Activated CD8-positive, alpha-beta memory T cell treated with anti-CD3 and anti-CD28 coated beads for 48 hours (primary cell): ENCODE results near the gene ATXN1.
"Not testable (repeated sequence)": the region's sequence is repeated elsewhere in the genome, so short reads cannot be mapped to it uniquely, and the experiment has no call there.

Source experiments
- DNase-seq, 3 experiments: peaks; one replicate each; pipeline ENCODE4 v3.0.0-alpha.2; 2020; ENCODE audit warnings: low read depth in 2 of 3, low spot score in 2 of 3

ATXN1 gene

DNA sequence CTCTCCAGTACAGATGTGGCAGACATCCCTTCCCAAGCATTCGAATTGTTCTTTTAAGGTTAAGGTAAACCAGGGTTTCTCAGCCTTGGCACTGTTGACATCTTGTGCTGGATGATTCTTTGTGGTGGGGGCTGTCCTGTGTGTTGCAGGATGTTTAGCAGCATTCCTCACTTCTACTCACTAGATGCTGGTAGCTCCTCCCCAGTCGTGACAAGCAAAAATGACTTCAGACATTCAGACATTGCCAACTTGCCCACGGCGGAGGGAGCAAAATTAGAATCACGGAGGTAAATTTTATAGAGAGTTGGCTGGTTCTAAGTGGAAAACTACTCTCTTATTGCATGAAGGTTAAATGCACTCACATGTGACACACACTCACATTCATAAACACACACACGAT lies 334.1 kb downstream of the ATXN1 start:
- DNase-seq, result no peak

DNA sequence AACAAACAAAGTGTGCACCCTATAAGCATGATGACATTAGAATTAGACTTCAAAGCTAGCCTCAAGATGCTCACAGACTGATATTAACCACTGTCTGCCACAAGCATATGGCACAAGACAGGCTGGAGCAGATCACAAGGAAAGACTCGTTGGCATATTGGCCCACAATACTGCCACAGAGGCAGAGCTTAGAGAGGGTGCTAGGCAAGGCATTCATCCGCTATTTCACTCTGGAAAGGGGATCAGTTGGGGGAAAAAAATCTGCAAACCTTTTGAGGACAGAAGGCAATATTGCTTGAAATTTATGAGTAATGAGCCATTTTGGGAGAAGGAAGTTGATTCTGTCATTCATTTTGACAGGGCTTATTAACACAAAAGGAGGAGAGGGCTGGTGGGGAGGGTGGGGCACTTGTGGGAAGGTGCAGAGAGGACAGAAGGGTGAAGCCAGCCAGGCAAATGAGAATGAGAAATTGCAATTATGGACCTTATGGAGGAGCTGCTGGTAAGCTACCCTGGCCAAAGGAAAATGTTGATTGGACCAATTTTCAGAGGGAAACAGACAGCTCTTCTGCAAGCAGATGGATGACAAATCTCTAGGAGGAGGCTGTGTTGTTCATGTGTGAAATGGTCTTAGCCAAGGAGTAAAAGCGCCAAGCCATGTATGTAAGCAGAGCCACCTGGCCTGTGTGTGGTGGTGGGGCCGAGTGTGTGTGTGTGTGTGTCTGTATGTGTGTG lies 335.2 kb downstream of the ATXN1 start:
- no peak for DNase-seq

DNA sequence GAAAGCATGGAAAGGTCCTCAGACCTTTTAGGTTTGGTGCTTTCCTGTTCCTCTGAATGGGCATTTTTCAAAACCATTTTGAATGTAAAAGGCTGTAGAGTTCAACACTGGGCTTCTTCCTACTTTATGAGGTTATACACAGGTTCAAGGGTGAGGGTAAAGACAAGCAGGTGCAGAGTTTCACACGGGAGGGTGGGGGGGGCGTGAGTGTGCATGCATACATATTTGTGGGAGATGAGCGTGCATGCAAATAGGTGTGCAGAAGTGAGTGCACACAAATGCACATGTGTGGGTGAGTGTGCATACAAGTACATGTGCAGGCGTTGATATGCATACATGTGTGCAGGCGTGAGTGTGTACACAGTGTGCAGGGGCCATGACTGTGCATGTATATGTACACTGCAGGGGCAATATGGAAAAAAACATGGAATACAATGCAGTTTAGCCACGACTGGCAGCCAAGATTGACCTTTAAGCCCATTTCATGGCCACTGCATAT lies 339.7 kb downstream of the ATXN1 start:
- no peak for DNase-seq

DNA sequence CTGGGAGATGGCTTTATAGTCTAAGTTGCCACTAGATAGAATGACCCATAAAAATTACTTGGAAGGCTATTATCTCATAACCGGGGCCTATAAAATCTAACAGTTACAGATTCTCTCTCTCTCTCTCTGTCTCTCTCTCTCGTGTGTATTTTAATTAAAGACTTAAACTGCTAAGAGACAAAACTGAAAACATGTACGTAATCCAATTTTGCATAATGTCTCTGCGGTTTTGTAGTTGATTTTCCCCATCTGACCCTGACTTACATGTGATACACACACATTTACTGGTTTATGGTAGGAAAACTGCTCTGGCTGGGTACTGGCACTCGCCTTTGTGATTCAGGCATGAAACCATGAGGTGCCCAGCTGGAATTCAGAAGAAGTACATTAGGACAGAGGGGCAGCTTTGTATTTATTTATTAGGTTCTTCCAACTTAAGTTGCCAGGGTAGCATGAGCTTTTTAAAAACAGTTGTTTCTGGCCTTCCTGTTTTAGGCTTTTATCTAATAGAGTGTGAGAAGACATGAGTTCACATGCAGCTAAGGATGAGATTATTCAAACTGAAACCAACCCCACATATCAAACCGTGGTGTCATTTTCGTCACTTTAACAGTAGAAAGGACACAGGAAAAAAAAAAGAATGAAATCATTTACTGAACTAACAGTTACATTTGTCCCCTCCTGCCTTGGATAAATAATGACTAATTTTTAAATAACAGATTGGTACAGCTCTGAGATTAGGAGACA lies 340.4 kb downstream of the ATXN1 start:
- DNase-seq, result no peak

DNA sequence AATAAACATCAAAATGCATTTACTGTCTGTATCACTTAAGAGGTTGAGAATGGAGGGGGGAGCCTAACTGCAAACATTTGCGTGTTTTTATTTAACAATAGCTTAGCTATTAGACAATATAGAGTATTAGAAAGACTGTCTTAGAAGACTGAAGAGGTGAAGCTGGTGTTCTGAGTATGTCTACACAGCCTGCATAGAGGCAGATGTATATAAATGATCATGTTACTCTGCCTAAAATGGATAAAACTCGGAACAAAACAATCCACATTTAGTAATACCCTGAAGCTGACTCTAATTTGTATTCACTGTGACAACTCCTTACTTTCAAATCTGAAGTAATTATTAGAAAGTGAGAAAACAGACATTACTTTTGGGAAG lies 340.9 kb downstream of the ATXN1 start:
- DNase-seq, result no peak

DNA sequence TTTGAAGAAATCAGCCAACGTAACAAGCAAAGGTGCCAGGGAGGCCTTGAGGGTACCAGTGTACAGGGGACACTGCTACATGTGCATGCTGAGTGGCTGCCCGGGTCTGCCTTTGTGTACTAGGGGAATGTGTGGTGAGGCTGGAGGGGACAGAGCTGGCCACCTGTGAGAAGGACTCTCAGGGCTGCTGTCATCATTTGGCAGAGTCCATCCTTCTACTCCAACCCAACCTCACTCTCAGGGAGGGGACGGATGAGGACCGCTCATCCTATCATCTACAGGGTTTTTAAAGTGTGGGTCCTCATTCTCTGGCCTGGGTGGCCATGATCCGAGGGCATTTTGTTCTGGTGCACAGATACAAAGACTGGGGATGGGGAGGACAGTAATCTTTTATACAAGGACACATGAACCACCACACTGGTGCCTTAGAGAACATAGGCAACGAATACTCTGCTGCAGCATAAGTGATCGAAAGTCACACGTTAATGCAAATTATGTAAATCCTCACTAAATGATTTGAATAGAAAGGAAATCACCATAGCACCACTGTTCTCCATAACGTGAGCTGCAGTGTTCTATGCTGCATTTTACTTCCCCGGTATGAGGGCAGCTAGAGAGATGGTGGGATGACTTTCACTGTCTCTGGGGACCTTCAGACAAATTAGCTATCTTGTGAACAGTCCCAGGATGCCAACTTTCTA lies 341.5 kb downstream of the ATXN1 start:
- DNase-seq, result no peak

DNA sequence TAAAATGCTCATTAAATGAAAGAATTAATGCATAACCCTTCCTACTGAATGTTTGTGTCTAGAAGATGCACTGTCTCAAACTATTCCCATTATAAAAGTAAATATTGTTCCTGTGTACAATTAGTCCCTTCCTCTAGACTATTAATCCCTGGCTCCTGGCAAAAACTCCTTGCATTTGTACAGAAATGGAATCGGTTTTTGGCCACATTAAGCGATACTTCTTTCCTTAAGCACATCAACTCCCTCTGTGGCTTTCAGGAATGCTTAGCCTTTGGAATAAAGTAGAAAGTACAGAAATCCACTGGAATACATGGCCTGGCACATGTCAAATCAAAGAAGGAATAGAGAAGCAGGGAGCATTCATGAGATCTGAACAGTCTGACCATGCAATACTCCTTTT lies 343.1 kb downstream of the ATXN1 start:
- DNase-seq, result no peak

DNA sequence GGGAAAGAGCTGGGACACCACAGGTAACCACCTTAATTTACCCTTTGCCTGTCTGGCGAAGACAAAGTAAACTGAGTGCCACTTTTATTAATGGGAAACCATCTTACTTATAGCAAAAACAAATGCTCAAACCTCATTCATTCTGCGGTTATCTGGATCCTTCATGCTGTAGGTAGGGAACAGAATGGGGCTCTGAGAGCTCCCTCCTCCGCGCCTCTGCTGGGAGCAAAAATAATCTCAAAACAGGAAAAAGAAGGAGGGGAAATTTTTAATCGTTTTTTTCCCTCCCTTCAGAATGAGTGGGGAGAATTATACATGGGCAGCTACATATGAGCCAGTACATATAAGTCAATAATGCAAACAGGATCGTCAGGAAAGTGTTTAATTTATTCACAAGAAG lies 345.6 kb downstream of the ATXN1 start:
- DNase-seq, result no peak

DNA sequence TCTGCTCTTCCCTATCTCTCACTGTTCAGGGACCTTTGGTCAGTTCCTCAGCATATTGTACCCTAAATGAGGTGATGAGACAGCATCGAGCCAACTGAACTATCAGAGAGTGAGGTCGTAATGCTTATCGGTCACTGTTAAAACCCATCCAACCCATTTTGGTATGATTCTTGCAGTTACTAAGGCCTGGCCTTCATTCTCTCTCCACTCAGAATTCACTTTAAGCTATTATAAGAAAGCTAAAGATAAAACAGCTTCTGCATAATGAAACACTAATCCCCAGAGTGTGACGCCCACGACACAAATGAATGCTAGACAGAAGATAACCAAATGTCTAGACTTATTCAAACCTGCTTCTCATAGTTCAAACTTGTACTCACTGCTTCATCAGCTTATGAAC lies 347.1 kb downstream of the ATXN1 start:
- no peak for DNase-seq

DNA sequence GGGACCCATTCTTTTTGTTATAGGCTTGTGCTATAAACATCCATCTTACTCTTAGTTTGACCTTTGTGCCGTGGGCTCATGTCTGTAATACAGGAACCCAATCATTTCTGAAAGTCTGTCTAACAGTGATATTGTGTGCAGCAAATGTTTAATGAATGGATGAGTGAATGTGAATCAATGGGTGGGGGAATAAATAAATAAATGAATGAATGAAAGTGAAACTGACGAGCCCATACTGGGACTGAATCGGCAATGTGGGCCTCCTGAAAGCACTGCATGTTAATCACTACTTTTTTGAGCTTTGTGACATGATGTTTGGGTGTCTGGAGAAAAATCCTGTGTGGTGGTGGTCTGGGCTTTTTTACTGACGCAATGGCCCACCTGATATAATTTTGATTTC lies 347.9 kb downstream of the ATXN1 start:
- DNase-seq, result no peak

DNA sequence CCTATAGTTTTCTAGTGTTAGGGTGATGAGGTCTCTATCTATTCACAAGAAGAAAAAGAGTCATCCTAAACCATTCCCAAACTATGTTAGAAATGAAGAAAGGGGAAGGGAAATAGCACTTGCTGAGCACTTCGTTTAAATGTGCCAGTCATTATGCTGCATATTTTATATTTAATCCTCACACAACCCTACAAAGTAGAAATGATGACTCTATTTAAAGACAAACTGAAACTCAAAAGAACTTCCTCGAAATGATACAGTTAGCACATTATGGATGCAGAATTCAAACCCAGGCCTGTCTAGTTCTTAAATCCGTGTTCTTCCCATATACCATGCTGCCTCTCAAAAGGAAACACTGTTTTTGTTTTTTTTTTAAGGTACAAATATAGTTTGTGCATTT lies 348.3 kb downstream of the ATXN1 start:
- DNase-seq, result no peak

DNA sequence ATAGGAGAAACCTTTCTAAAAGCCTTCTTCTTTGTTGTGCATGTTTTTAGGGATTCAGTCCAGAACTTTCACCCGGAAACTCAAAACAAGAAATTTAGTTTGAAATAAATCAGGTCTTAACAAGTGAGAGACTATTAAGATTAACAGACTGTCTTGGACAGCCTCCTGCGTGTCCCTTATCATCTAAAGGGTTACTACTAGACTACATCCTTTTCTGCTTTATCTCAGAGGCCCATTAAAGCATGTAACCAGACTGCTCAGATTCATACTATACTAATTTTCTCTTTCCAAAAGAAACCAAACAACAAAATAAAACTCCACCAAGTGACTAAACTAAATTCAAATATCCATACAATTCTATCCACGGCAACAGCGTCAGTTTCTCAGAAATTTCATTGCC lies 349.1 kb downstream of the ATXN1 start:
- DNase-seq, result no peak

DNA sequence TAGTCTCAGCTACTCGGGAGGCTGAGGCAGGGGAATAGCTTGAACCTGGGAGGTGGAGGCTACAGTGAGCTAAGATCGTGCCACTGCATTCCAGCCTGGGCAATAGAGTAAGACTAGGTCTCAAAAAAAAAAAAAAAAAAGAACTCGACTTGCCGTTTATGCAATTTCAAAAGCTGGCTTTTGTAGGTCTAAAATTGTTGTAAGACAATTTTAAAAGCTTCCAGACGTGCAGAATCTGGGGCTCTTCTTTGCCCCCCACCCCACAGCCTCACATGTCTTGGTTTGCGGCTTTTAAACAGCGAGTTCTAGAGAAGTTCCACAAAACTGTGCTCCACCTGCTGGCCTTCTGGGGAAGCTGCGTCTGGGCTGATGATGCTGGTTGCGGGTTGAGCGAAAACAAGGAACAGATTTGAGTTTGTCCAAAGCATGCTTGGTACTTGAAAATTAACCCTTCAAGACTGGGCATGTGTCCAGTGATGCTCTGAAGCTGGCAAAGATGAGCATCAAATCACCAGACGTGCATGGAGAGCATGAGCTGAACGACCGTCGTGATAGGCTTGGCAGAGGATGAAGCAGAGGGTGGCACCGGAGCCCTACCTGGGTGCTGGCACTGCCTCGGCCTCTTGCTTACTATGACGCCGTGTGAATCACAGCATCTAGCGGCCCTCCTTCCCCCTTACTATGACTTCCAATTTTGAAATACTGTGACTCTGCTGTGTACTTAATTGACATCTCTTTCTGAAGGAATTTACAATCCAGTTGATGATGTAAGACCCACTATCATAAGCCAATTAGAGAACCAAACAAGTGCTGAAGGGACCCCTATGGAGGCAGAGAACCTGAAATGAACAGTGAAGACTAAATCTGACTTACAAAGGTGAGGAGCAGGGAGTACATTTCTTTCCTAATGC lies 351.5 kb downstream of the ATXN1 start:
- peak in 1 of 3 experiments; percentile 17 for DNase-seq

DNA sequence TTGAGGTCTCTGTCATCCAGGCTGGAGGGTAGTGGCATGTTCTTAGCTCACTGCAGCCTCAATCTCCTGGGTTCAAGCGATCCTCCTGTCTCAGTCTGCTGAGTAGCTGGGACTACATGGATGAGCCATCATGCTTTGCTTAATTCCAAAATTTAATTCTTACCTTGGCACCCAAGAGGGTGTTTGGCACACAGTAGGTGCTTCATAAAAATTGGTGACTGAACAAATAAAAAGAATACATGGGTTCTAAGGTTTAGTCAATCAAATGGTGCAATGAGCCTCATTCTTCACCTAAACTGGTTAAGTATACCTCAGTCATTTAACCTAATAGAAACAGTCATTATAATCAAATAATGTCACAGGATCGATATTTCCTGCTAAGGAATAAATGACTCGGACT lies 352.5 kb downstream of the ATXN1 start:
- no peak for DNase-seq

DNA sequence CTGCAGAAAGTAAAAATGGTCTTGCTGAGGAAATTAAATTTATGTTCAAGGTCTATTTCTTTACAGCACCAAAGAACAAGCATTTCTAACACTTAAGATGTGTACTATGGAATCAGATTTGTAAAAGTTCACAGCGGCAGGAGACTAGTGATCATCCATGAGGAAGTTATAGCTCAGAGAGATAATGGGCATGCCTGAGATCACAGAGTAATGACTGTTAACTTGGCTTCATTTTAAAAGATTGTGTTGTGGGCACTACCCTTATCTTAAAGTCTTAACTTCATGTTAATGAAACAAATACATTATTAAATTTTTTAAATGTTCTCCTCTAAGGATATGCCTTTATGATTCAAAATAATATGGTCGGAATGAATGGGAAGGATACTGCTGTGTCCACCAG lies 354.3 kb downstream of the ATXN1 start:
- DNase-seq, result no peak

DNA sequence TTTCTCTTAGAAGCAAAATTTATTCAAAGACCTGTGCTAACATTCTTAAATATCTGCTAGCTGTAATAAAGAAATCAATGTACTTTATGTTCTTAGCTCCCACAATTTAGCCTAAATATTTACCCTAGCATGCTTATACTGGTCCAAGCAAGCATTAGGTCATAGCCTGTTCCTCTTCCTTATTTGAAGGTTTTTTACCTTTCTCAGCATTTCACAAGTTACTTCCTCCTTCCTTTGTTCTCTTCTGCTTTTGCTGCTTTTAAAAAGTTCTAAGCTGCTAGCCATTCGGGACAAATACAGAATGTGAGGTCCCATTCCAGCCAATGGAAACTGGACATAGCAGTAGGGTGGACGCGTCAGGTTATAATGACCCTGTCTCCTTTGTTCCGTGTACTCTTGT lies 354.7 kb downstream of the ATXN1 start:
- not testable (repeated sequence) for DNase-seq

DNA sequence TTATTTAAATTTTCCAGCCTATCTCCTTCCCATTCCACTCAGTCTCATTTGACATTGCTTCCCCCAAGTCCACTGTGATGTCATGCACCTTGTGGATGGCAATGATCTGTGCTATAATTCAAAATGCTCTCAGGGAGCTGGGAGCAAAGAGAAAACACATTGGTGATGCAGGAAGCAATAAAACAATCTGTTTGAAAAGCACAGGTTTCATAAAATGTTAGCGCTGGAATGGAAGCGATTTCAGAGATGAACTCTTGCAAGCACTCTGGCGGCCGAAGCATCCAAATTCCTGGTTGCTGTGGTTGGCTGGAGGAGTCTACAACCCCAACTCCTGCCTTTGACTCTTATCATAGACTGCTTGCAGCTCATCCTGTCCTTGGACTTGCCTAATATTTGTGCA lies 355.9 kb downstream of the ATXN1 start:
- no peak for DNase-seq

DNA sequence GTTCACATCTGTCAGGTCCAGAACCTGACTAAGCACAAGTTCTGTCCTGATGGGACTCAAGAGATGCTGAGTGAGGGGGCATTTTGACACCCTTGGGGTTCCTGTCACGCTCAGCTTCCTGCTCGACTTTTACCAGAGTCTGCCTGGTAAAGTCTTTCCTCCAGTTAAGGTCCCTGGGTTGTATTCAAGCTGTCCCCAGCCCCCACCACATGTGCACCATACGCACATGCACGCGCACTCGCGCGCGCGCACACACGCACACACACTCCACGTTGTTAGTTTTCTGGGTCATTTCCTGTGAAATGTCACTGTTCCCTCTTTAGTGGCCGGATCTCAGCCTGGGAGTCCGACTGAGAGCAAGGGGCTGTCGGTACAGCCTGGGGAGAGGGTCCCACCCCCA lies 356.8 kb downstream of the ATXN1 start:
- DNase-seq, result no peak

DNA sequence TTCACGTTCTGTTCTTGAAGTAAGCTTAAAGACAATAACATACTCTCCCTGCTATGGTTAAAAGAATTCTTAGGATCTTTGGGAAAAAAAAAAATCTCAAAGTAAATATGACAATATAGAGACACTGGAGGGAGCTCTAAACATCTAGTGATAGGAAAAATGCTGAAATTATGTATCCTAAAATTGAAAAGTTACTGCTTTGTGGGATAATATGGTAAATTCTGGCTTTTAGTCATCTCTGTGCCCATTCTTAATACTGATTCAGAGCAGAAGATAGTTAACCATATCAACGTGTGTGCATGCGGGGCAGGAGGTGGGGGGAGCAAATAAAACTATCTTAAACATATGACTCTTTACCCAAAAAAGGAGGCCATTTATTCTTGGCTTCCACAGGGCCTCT lies 357.4 kb downstream of the ATXN1 start:
- DNase-seq, result no peak

DNA sequence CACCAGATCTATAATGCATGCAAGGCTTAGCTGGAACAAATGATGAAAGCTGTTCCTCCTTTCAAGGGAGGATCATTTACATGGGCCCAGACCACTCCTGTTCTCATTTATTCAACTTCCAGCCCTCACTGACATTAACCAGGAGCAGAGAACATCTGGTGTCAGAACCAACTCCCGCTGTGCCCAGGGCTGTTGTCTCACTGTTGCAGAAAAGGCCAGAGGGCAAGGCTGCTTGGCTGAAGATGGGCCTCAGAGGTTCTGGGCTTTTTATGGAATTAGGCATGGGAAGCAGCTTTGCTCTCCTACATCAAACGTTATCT lies 358.7 kb downstream of the ATXN1 start:
- no peak for DNase-seq

DNA sequence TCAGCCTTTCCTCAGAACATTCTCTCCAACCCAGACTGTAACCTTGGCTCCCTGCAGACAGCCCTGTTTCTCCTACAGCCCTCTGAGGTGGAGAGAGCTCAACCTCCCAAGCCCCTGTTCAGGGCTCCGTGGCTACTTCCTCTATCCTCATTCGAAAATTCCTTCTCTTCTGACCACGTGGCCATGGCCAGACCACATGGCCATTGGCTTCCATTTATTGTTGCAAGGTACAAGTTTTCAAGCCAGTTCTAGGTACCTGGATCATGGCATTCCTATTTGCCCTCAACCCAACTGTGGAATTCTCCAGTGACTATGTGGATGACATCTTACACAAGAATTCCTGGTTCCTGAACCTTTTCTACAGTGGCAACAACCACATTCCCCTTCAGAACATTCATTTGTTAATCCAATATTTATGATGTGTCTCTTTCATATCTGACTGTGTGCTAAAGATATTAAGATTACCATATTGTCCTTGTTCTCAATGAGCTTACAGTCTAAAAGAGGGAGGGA lies 361.0 kb downstream of the ATXN1 start:
- DNase-seq, result no peak
